GM06990 (cell line): ENCODE measurements around the gene ODF2L.

Experiments used
- DNase-seq: peaks from one replicate; pipeline ENCODE4 v3.0.0-alpha.2; 2011; ENCODE audit not compliant: insufficient read length; ENCODE audit errors: extremely low read depth
- H3K27me3 ChIP-seq: replicated peaks from 2 replicates; pipeline ENCODE4 v1.6.0; 2011; ENCODE audit warnings: low read length; ENCODE audit not compliant: control insufficient read depth, insufficient read depth
- H3K36me3 ChIP-seq: 2 replicates; pipeline ENCODE4 v1.5.1; 2011; ENCODE audit warnings: low read length; ENCODE audit not compliant: control insufficient read depth, insufficient read depth
- H3K4me3 ChIP-seq: replicated peaks from 2 replicates; pipeline ENCODE4 v1.5.1; 2011; ENCODE audit warnings: low read depth, mild to moderate bottlenecking, control low read depth, low read length
- CTCF ChIP-seq: IDR thresholded peaks from 2 replicates; pipeline ENCODE4 v1.5.1; 2011; ENCODE audit warnings: low read length, control low read depth, mild to moderate bottlenecking, inconsistent platforms; ENCODE audit not compliant: insufficient read depth, poor library complexity, severe bottlenecking

The ODF2L gene

GRCh38 chr1:86409416-86410021 lies 13.4 kb upstream of the ODF2L start:
- Histone ChIP-seq H3K4me3 (no peak overlapping the region), H3K36me3 (no peaks in the 10 kb centered on the region), H3K27me3 (no peaks in the 10 kb centered on the region)
- no peak for TF ChIP-seq CTCF
- DNase-seq = no peak

GRCh38 chr1:86396498-86396890 lies 371 bp upstream of the ODF2L start:
- peak overlapping the region; percentile 67 for H3K4me3 ChIP-seq
- DNase-seq = no peak
- no peaks in the 10 kb centered on the region for H3K27me3 ChIP-seq
- TF ChIP-seq CTCF = no peak
- H3K36me3 ChIP-seq = no peaks in the 10 kb centered on the region

- DNase-seq = no peak
- H3K4me3 ChIP-seq = no peak overlapping the region
- H3K36me3 ChIP-seq = no peaks in the 10 kb centered on the region
- no peak for TF ChIP-seq CTCF
- H3K27me3 ChIP-seq = no peaks in the 10 kb centered on the region
Observed at GRCh38 chr1:86394416-86394815, 1.7 kb downstream of the ODF2L start.

GRCh38 chr1:86389307-86389706 lies 6.8 kb downstream of the ODF2L start:
- H3K27me3 ChIP-seq = no peaks in the 10 kb centered on the region
- DNase-seq = no peak
- TF ChIP-seq CTCF = no peak
- H3K36me3 ChIP-seq = no peaks in the 10 kb centered on the region
- H3K4me3 ChIP-seq = no peak overlapping the region; the same call in 1 of the 2 replicates

- Histone ChIP-seq H3K4me3 (no peak overlapping the region), H3K36me3 (no peaks in the 10 kb centered on the region), H3K27me3 (no peaks in the 10 kb centered on the region)
- TF ChIP-seq CTCF = no peak
- no peak for DNase-seq
Observed at GRCh38 chr1:86388777-86389176, 7.3 kb downstream of the ODF2L start.
